SH-SY5Y (cell line): ENCODE results near the gene AGAP1.

Experiments used
- GATA2 ChIP-seq: IDR thresholded peaks from 2 replicates; pipeline ENCODE4 v1.6.1; 2011; ENCODE audit warnings: mild to moderate bottlenecking, low read depth, low read length
- GATA3 ChIP-seq: IDR thresholded peaks from 2 replicates; pipeline ENCODE4 v1.6.1; 2011; ENCODE audit warnings: low read depth, mild to moderate bottlenecking, low read length, moderate library complexity

DNA sequence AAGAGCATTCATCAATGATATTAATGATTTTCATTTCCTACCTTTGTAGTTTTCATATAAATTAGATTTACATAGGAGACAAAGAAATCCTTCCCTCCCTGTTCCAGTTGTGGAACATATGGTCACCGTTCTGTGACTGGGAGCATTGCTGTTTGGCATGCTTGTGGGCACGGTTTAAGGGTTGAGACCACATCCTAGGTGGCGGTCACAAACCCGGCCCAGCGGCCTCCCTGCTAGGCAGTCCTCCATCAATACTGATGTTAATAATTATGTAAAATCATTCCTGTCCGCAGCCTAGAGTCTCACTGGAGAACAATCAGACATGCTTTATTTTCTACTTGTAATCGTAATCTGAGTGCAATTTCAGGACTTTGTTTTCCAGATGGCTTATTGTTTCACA lies 117.9 kb downstream of the AGAP1 start:
- TF ChIP-seq GATA2 = no peak
- no peak for TF ChIP-seq GATA3
